Mammary microvascular endothelial cell (primary cell): ENCODE data around the gene RNF133. TPM values are rescaled to one million over a fixed set of nuclear protein-coding genes. Genes with fewer than 3 reads are reported as not detected.

ENCODE experiments used
- total RNA-seq: library from RNA; depleted of rRNA; stranded (reverse); fragments of >200 nt; gene quantifications from 2 replicates; pipeline ENCODE4 v1.2.3, GENCODE V29; 2015

Gene RNF133, protein sequence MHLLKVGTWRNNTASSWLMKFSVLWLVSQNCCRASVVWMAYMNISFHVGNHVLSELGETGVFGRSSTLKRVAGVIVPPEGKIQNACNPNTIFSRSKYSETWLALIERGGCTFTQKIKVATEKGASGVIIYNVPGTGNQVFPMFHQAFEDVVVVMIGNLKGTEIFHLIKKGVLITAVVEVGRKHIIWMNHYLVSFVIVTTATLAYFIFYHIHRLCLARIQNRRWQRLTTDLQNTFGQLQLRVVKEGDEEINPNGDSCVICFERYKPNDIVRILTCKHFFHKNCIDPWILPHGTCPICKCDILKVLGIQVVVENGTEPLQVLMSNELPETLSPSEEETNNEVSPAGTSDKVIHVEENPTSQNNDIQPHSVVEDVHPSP
- total RNA-seq = 0.07 and 0.15 TPM in 2 replicates

DNA sequence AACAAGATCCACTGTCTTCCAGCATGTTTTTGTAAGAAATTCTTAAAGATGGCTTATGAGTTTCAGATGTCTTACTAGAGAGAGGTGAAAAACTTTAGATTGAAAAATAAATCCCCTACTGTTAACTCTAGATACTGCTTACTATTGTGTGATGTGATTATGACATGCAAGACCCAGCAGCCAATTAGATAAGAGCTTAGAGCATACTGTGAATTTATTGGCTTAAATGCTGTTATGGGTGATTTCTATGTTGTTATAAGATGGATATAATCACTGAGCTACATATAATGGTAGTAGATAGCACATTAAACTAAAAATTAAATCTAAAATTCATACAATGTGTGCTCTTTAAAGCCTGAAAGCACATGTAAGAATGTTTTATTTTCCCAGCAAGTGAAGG is at the start of gene RNF133:
Gene RNF133 (minus strand): TSS at position 101 of the 400 bp plus-strand sequence. CDS start 199 bp downstream, outside the sequence.

GRCh38 chr7:122702872-122703510 is 4.1 kb upstream of the RNF133 start, which contains the start of gene RNF148:
RNF148 (minus strand) TSS chr7:122702922; CDS start chr7:122702750, 172 bp downstream.

Other genes starting within 250 kb of the RNF133 start
- 0.40 and 0.44 TPM in 2 replicates for gene RNF148, start 3.8 kb upstream of the RNF133 start, total RNA-seq
- 32.0 and 35.9 TPM in 2 replicates for gene CADPS2, start 187.3 kb upstream of the RNF133 start, total RNA-seq